GM21381 (cell line): Measurements from ENCODE around the gene GPHA2.

Experiments
- ATAC-seq: cut with Tn5 transposase; IDR thresholded peaks from one replicate; pipeline ENCODE4 v1.9.1; 2021; ENCODE audit warnings: mild to moderate bottlenecking, moderate library complexity; ENCODE audit not compliant: unreplicated experiment

The GPHA2 gene

GRCh38 chr11:64892838-64893193 is 42.9 kb downstream of the GPHA2 start:
- no peak for ATAC-seq

DNA sequence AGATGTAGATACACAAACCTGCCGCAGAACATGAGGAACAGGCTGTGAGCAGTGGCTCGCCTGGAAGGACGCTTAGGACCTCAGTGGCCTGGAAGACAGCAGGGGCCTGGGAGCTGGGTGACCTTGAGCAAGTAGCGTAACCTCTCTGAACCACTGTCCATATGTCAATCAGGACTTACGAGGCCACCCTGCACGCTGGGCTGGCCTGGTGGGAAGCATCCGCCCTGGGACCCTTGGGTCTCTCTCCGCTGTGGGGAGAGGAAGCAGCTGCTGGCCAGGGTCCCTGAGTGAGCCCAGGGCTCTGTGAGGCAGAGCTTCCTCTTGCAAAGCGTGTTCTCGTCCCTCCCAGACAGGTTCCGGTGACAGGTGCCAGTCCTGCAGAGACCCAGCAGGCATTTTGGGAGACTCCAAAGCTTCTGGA is 43.3 kb downstream of the GPHA2 start:
- no peak for ATAC-seq

- no peak for ATAC-seq
These were observed 43.8 kb downstream of the GPHA2 start for GRCh38 chr11:64891880-64892279.

DNA sequence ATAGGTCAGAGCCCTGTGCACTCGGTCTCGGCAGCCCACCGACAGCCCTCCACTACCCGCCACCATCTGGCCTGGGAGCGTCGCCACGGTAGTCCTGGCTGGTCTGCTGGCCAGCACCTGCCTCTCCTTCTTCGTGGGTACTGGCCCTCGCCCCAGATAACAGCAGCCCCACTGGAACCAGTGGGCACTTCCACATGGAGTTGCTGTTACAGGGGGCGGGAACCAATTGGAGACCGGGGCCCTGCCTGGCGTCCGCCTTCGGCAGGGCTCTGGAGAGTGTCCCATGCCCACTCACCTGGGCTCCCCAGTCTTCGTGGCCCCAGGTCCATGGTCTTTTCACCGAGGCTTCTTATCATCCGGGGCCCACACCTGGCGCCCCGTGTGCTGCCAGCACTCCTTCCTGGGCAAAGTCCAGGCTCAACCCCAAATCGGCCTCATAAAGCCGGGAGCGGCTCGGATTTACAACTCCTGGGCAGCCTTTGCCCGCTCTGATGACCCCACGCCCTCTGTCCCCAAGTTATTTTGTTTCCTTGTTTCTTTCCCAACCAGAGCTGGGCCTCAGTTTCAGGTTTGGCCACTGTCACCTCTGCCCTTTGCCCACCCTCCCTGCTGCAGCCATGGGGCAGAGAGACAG is 44.4 kb downstream of the GPHA2 start:
- no peak for ATAC-seq

GRCh38 chr11:64890522-64890939 is 45.2 kb downstream of the GPHA2 start:
- ATAC-seq = no peak

GRCh38 chr11:64888729-64889511 is 46.8 kb downstream of the GPHA2 start:
- no peak for ATAC-seq

- no peak for ATAC-seq
These were observed 47.3 kb downstream of the GPHA2 start for GRCh38 chr11:64888406-64888728.

DNA sequence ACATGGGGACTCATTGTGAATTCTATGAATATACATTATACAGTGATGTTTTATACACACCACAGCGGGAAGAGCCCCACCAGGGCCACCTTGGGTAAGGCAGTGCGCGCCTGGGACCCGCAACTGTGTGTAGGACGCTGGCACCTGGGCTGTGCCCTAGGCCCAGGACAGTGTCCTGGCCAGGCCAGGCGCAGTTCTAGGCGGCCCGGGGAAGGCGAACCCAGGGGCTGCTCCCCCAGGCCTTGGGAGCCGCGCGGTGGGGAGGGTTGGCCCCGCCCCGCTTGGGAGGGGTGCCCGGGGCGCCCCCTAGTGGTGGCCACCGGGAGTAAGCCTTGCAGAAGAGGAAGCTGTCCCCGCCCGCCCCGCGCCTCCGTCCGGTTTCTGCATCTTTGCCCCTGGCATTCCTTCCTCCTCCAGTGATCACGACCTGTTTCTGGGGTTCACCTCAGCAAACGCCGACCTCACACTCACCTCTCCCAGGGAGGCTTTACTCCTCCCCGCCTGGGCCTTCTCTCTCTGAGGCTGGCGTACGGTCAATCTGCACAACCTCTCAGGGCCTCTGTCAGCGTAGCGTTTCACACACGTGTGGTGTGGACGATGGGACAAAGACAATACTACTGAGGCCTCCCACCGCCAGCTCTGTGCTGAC is 47.8 kb downstream of the GPHA2 start:
- ATAC-seq = peak; percentile 68

- no peak for ATAC-seq
These were observed 48.4 kb downstream of the GPHA2 start for GRCh38 chr11:64887234-64887756.

DNA sequence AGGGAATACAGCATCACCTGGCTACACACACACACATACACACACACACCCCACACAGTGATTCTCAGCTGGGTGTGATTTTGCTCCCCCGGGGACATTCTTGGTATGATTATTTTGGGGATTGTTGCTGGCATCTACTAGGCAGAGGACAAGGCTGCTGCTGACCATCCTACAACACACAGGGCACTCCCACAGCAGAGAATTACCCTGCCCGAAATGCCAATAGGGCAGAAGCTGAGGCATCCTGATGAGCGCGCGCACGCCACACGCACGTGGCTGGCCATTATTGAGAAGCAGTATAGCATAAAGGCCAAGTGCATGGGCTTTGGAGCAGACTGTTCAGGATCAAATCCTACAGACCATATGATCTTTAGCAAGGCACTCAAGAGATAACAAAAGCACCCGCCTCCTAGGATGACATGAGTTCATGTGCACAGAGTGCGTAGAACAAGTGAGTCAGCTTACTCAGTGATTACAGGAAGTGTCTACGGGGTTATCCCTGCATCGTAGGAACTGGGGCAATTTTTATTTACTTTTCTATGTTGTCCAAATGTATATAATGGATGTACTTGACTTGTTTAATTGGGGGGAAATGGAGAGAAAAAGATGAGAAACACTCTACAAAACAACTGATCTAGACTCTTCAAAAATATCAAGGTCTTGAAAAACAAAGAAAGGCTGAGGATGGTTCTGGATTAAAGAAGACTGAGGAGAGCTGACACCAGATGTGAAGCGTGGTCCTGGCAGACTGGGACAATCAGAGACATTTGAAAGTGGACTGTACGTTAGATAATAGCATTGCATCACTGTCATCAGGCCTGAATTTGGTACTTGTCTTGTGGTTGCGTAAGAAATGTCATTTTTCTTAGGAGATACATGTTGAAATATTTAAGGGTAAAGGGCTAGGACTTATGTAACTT is 50.1 kb downstream of the GPHA2 start:
- no peak for ATAC-seq
